Endothelial cell of umbilical vein (primary cell): ENCODE measurements around the gene SPIB. TPM values are rescaled to one million over a fixed set of nuclear protein-coding genes. Genes with fewer than 3 reads are reported as not detected.

ENCODE experiments used
- BruUV-seq: library from RNA; stranded (reverse); fragments of 400-500 nt; replicated peaks from 2 replicates; lab custom pipeline; 2021; lab: Mats Ljungman, UMichigan
- CTCF ChIA-PET: fragments of 300-600, 350-600 bp; sonication (Branson Sonifier 250); formaldehyde crosslinking; loops from one replicate; lab custom pipeline; 2021; ENCODE audit warnings: antibody characterized with exemption, inconsistent platforms; lab: Charles Lee
- POLR2A ChIA-PET: fragments of 300-600, 350-600 bp; sonication (Branson Sonifier 250); formaldehyde crosslinking; loops from one replicate; lab custom pipeline; 2021; ENCODE audit warnings: antibody characterized with exemption, inconsistent platforms; lab: Charles Lee
- DNase-seq: peaks from one replicate; pipeline ENCODE4 v3.0.0-alpha.2; 2011; ENCODE audit warnings: low read depth, low spot score
- FAIRE-seq: peaks from 2 replicates; lab custom pipeline; 2011; peaks lifted over from hg19 to GRCh38; lab: Jason Lieb, UNC
- H2AFZ ChIP-seq: 2 replicates; pipeline ENCODE4 v1.6.0; 2012; ENCODE audit warnings: low read depth, low read length, control low read depth, inconsistent platforms
- H3K27ac ChIP-seq: 2 replicates; pipeline ENCODE4 v1.5.1; 2011; ENCODE audit warnings: low read depth, mild to moderate bottlenecking, control low read depth, low read length, moderate library complexity; ENCODE audit not compliant: insufficient read depth
- H3K27me3 ChIP-seq, 2 experiments: 2 replicates each; pipeline versions ENCODE4 v1.6.0 to v1.6.1; 2011; ENCODE audit warnings: low read length in 2 of 2, mixed read lengths in 1 of 2; ENCODE audit not compliant: control insufficient read depth in 2 of 2, insufficient read depth in 2 of 2
- H3K36me3 ChIP-seq, 2 experiments: 2 replicates in 1 of 2; 3 replicates in 1 of 2; pipeline ENCODE4 v1.5.1; 2011; ENCODE audit warnings: low read length in 2 of 2, mild to moderate bottlenecking in 1 of 2, moderate library complexity in 1 of 2; ENCODE audit not compliant: control insufficient read depth in 2 of 2, insufficient read depth in 2 of 2; ENCODE audit errors: extremely low read depth in 1 of 2
- H3K4me1 ChIP-seq: 3 replicates; pipeline ENCODE4 v1.5.1; 2011; ENCODE audit warnings: mild to moderate bottlenecking, low read length; ENCODE audit not compliant: control insufficient read depth, insufficient read depth; ENCODE audit errors: extremely low read depth
- H3K4me2 ChIP-seq: 2 replicates; pipeline ENCODE4 v1.6.1; 2011; ENCODE audit warnings: low read length, control low read depth, mixed read lengths; ENCODE audit not compliant: insufficient read depth
- H3K4me3 ChIP-seq, 3 experiments: fragments of 200-600 bp in 1 of 3; sonication (generic), shearing (Covaris generic) in 1 of 3; replicated peaks in 1 of 3; 2 replicates each; pipeline ENCODE4 v1.5.1; 2011 to 2016; ENCODE audit warnings: control low read depth in 3 of 3, low read length in 3 of 3, mild to moderate bottlenecking in 2 of 3, inconsistent platforms in 1 of 3, low read depth in 1 of 3, moderate library complexity in 1 of 3; ENCODE audit not compliant: insufficient read depth in 1 of 3
- H3K79me2 ChIP-seq: 2 replicates; pipeline ENCODE4 v1.6.0; 2012; ENCODE audit warnings: low read length, inconsistent platforms; ENCODE audit not compliant: control insufficient read depth, insufficient read depth
- H3K9ac ChIP-seq: replicated peaks from 2 replicates; pipeline ENCODE3; 2011; ENCODE audit warnings: low read length, control low read depth; ENCODE audit not compliant: insufficient read depth; ENCODE audit errors: extremely low read depth
- H3K9me1 ChIP-seq: replicated peaks from 3 replicates; pipeline ENCODE4 v1.6.0; 2011; ENCODE audit warnings: mild to moderate bottlenecking, low read length; ENCODE audit not compliant: control insufficient read depth, insufficient read depth; ENCODE audit errors: extremely low read depth
- H3K9me3 ChIP-seq: replicated peaks from 2 replicates; pipeline ENCODE4 v1.5.1; 2012; ENCODE audit warnings: low read length, inconsistent platforms; ENCODE audit not compliant: control insufficient read depth, insufficient read depth
- H4K20me1 ChIP-seq: replicated peaks from 2 replicates; pipeline ENCODE3; 2011; ENCODE audit warnings: mild to moderate bottlenecking, low read length; ENCODE audit not compliant: control insufficient read depth, insufficient read depth; ENCODE audit errors: extremely low read depth
- EZH2 ChIP-seq: IDR thresholded peaks from 2 replicates; pipeline ENCODE4 v1.6.1; 2012; ENCODE audit warnings: borderline replicate concordance, low read depth, mild to moderate bottlenecking, moderate library complexity, low read length, inconsistent platforms; ENCODE audit not compliant: severe bottlenecking
- FOS ChIP-seq: IDR thresholded peaks from 2 replicates; pipeline ENCODE4 v1.6.1; 2011; ENCODE audit warnings: mild to moderate bottlenecking, low read length, moderate library complexity, borderline replicate concordance; ENCODE audit not compliant: insufficient read depth
- GATA2 ChIP-seq: IDR thresholded peaks from 2 replicates; pipeline ENCODE4 v1.7.0; 2011; ENCODE audit warnings: low read depth, mild to moderate bottlenecking, moderate library complexity, mixed read lengths, low read length; ENCODE audit not compliant: insufficient read length, insufficient read depth
- JUN ChIP-seq: IDR thresholded peaks from 2 replicates; pipeline ENCODE4 v1.6.1; 2011; ENCODE audit warnings: borderline replicate concordance, low read depth; ENCODE audit not compliant: insufficient read length, insufficient read depth
- MAX ChIP-seq: IDR thresholded peaks from 2 replicates; pipeline ENCODE4 v1.6.1; 2011; ENCODE audit not compliant: insufficient read depth, insufficient read length
- MYC ChIP-seq: IDR thresholded peaks from one replicate; pipeline ENCODE4 v1.6.1; 2011; ENCODE audit warnings: mild to moderate bottlenecking, low read depth, low read length
- POLR2A ChIP-seq: IDR thresholded peaks from 2 replicates; pipeline ENCODE4 v1.6.1; 2012; ENCODE audit warnings: low read depth, mild to moderate bottlenecking, control low read depth, low read length
- POLR2AphosphoS5 ChIP-seq: IDR thresholded peaks from 2 replicates; pipeline ENCODE4 v1.6.1; 2012; ENCODE audit warnings: low read depth, mild to moderate bottlenecking, control low read depth, low read length, moderate library complexity; ENCODE audit not compliant: insufficient read depth
- dilution Hi-C: fragments of 300-500 bp; cut with MboI; formaldehyde crosslinking; loops from one replicate; pipeline ENCODE4 v1.15.0; 2019; ENCODE audit warnings: low sequenced_read_pairs; ENCODE audit not compliant: extremely low pct_ligation_motif_present
- intact Hi-C: fragments of 100-400 bp; cut with micrococcal nuclease; formaldehyde crosslinking; loops from one replicate; pipeline ENCODE4 v1.10.0; 2022
- polyA plus RNA-seq, 4 experiments: library from polyadenylated mRNA; depleted of rRNA in 3 of 4; stranded (reverse) in 3 of 4; unstranded in 1 of 4; fragments of >200 nt; gene quantifications; 2 replicates each; pipeline versions ENCODE4 v1.2.1 to v1.2.3, GENCODE V29; 2011 to 2012; ENCODE audit warnings: missing spikeins in 1 of 4
- total RNA-seq: library from RNA; stranded (reverse); gene quantifications from 2 replicates; pipeline ENCODE4 v1.2.3, GENCODE V29; 2021
- TF ChIP-seq, protein P1 (sequence below), 2 donors: IDR thresholded peaks; 1 replicate in 1 of 2; 2 replicates in 1 of 2; pipeline ENCODE4 v1.5.1; 2011; ENCODE audit warnings: low read length in 2 of 2, mild to moderate bottlenecking in 2 of 2, moderate library complexity in 2 of 2, control low read depth in 1 of 2, inconsistent platforms in 1 of 2, low read depth in 1 of 2; ENCODE audit not compliant: insufficient read depth in 1 of 2; ENCODE audit errors: extremely low read depth in 1 of 2

SPIB gene
- total and polyA plus RNA-seq, 2 donors (not counting 3 experiments of a cell fraction or from before 2014, with no cell fraction given) = not detected

DNA sequence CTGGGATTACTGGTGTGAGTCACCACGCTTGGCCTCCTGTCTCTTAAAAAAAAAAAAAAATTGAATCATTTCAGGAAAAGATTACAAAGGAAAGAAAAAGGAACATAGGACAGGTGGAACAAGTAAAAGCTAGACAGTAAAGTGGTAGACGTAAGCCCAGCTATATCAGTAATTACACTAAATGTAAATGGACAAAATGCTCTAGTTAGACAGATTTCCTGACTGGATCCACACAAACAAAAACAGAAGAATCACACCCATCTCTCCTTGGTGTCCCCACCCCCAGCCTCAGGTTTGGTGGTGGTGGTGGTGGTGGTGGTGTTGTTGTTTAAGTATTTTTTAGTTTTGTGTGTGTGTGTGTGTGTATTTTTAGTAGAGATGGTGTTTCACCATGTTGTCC, 6.3 kb upstream of the SPIB start:
- peaks cover 0 to 3% of the 10 kb centered on the region in 2 experiments for H3K36me3 ChIP-seq
- H3K4me2 ChIP-seq = no peak overlapping the region
- ChIA-PET CTCF (interaction anchor here (1.4 to 5.7 kb wide), 2 partner anchors 45 to 55 kb away, joined by 5 to 88 read pairs; no protein-coding TSS in a partner anchor), POLR2A (no interaction called here)
- H3K9me1 ChIP-seq = no peaks in the 10 kb centered on the region
- no peaks in the 10 kb centered on the region for H4K20me1 ChIP-seq
- dilution Hi-C loops (no loop called here), intact Hi-C loops (no loop called here)
- TF ChIP-seq EZH2 (no peak), JUN (no peak), FOS (no peak), GATA2 (no peak), POLR2A (no peak), POLR2AphosphoS5 (no peak), MYC (no peak), MAX (no peak)
- TF ChIP-seq, protein P1, sequence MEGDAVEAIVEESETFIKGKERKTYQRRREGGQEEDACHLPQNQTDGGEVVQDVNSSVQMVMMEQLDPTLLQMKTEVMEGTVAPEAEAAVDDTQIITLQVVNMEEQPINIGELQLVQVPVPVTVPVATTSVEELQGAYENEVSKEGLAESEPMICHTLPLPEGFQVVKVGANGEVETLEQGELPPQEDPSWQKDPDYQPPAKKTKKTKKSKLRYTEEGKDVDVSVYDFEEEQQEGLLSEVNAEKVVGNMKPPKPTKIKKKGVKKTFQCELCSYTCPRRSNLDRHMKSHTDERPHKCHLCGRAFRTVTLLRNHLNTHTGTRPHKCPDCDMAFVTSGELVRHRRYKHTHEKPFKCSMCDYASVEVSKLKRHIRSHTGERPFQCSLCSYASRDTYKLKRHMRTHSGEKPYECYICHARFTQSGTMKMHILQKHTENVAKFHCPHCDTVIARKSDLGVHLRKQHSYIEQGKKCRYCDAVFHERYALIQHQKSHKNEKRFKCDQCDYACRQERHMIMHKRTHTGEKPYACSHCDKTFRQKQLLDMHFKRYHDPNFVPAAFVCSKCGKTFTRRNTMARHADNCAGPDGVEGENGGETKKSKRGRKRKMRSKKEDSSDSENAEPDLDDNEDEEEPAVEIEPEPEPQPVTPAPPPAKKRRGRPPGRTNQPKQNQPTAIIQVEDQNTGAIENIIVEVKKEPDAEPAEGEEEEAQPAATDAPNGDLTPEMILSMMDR (IDR thresholded peaks at IDR 0.05; ENCODE audit: extremely low read depth in 1 of 2, insufficient read depth in 1 of 2, low read depth in 1 of 2, low read length in 2 of 2) = no peak
- no peak overlapping the region for H3K27ac ChIP-seq
- no peaks in the 10 kb centered on the region for H3K4me1 ChIP-seq
- H3K9ac ChIP-seq = no peak overlapping the region
- no peaks in the 10 kb centered on the region for H3K79me2 ChIP-seq
- DNase-seq (no peak), FAIRE-seq (no peak)
- no peaks in the 10 kb centered on the region for H3K27me3 ChIP-seq
- no peak overlapping the region for H2AFZ ChIP-seq
- H3K4me3 ChIP-seq = no peak overlapping the region
- no TSS peak for BruUV-seq
- H3K9me3 ChIP-seq = no peaks in the 10 kb centered on the region
